Aorta (tissue), 5 donors: ENCODE results near the gene CREB3L2. TPM values are rescaled to one million over a fixed set of nuclear protein-coding genes. Genes with fewer than 3 reads are reported as not detected.

Experiments used
- ATAC-seq: fragments of 200-7000 bp; cut with Tn5 transposase; one replicate; pipeline ENCODE4 v1.9.1; 2022; ENCODE audit warnings: moderate library complexity; ENCODE audit not compliant: low FRiP score
- DNase-seq, 2 donors: peaks; one replicate each; pipeline ENCODE4 v3.0.0-alpha.2; 2020
- H3K27ac ChIP-seq, 2 donors: one replicate each; pipeline ENCODE4 v1.5.1; 2013; ENCODE audit warnings: low read length in 2 of 2, mild to moderate bottlenecking in 2 of 2, moderate library complexity in 2 of 2, control low read depth in 1 of 2, inconsistent platforms in 1 of 2, low read depth in 1 of 2
- H3K27me3 ChIP-seq, 2 donors: one replicate each; pipeline ENCODE4 v1.6.1; 2013; ENCODE audit warnings: control low read depth in 1 of 2, low read length in 1 of 2, mild to moderate bottlenecking in 1 of 2, moderate library complexity in 1 of 2; ENCODE audit not compliant: insufficient read depth in 2 of 2, control insufficient read depth in 1 of 2
- H3K36me3 ChIP-seq, 2 donors: one replicate each; pipeline ENCODE4 v1.6.1; 2013; ENCODE audit warnings: control low read depth in 1 of 2, low read length in 1 of 2, mild to moderate bottlenecking in 1 of 2; ENCODE audit not compliant: insufficient read depth in 2 of 2, control insufficient read depth in 1 of 2
- H3K4me1 ChIP-seq, 2 donors: one replicate each; pipeline ENCODE4 v1.6.1; 2013; ENCODE audit warnings: low read length in 2 of 2, control low read depth in 1 of 2, mild to moderate bottlenecking in 1 of 2, moderate library complexity in 1 of 2; ENCODE audit not compliant: insufficient read depth in 2 of 2, control insufficient read depth in 1 of 2
- H3K4me3 ChIP-seq, 2 donors: one replicate each; pipeline ENCODE4 v1.5.1; 2013; ENCODE audit warnings: low read length in 2 of 2, control low read depth in 1 of 2, mild to moderate bottlenecking in 1 of 2
- H3K9me3 ChIP-seq: one replicate; pipeline ENCODE4 v1.6.1; 2013; ENCODE audit warnings: mild to moderate bottlenecking, low read length; ENCODE audit not compliant: control insufficient read depth
- WGBS, 2 donors: extraction: QIAGEN DNeasy Blood & Tissue Kit; methylation state at CpG; one replicate each; pipeline ENCODE4 v1.1.7; 2013; 5-methylcytosine and 5-hydroxymethylcytosine counted together
- intact Hi-C, 2 donors: fragments of 100-400 bp; cut with DNase I; formaldehyde crosslinking; loops; one replicate each; pipeline versions ENCODE4 v1.14.2 to v1.15.0; 2022
- polyA plus RNA-seq, 2 donors: library from polyadenylated mRNA; stranded (reverse); fragments of 200-250 nt; gene quantifications; one replicate each; pipeline ENCODE4 v1.2.3, GENCODE V29; 2013
- total RNA-seq, 2 donors: library from RNA; stranded (reverse); fragmentation: NEBNext Ultra II Directional; extraction: Animal tissue kit (Norgen Biotek cat#: 25700); gene quantifications; one replicate each; pipeline ENCODE4 v1.2.1, GENCODE V29; 2021
- donor health status: healthy with polysubstance abuse.
- donor health status: Bipolar disorder and iron deficiency.
- donor health status: DM: no; HTN: no; CAD: no.
- donor health status: DM: no; HTN: no; CAD: no.
- donor health status: DM: yes; HTN: yes; CAD: no.

Gene CREB3L2
- total and polyA plus RNA-seq, 4 donors = 10.6 to 165 (median 73.7) TPM

DNA sequence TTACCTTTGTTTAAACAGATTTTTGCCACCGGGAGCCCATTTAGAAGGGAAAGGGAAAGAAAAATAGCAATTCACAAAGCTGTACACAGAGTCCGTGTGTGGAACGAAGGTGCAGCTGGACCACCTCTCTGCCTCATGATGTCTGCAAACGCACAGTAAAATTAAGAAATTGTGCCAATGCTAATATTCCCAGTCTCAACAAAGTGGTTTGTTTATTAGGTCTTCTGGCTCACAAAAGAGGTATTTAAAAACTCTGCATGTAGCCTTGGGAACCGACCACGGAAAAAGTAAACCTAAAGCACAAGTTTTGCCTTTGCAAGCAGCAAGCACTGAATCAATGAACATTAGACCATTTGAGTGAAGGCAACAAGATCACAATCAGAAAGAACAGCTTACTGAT is 57.7 kb downstream of the CREB3L2 start:
- intact Hi-C loops = loop anchor here (5.0 kb wide), 1 partner anchor 38 kb away; no protein-coding TSS in a partner anchor
- peaks cover 16 to 48% of the 10 kb centered on the region in 2 donors for H3K4me1 ChIP-seq
- no peak overlapping the region for H3K27ac ChIP-seq
- H3K9me3 ChIP-seq = no peaks in the 10 kb centered on the region
- H3K36me3 ChIP-seq = no peaks in the 10 kb centered on the region
- WGBS, 2 donors = 2 to 4% methylated on average over 6 of the region's 6 CpGs
- DNase-seq (no peak), ATAC-seq (no peak)
- no peaks in the 10 kb centered on the region for H3K27me3 ChIP-seq
- no peak overlapping the region for H3K4me3 ChIP-seq

DNA sequence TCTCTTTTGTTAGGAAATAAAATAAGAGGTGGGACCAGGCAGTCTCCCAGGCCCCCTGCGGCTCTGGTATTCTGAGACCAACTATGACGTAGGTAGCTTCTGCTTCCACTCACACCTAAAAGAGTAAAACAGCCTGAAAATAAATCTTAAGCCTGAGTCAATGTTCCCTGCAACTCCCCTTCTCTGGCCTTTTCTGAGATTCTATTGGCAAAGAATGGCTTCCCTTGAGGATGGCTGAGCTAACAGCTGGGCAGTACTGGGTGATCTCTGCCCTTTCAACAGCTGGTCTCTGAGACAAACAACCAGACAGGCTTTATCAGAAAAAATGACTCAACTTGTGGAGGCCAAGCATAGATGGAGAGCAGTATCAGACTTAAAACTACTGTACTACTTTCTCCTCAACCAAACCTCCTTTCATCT is 58.7 kb downstream of the CREB3L2 start:
- Histone ChIP-seq H3K4me1 (peaks cover 14 to 38% of the 10 kb centered on the region in 2 donors), H3K36me3 (no peaks in the 10 kb centered on the region), H3K4me3 (no peak overlapping the region), H3K27ac (peak overlapping the region; percentile 86 to 95), H3K27me3 (no peaks in the 10 kb centered on the region), H3K9me3 (no peaks in the 10 kb centered on the region)
- WGBS, 2 donors = 0 to 10% methylated on average over 2 of the region's 2 CpGs
- peak; percentile 86 for ATAC-seq
- peak in 1 of 2 donors; percentile 77 for DNase-seq
- intact Hi-C loops = loop anchor here (2.0 to 5.0 kb wide), 2 partner anchors 39 to 48 kb away; no protein-coding TSS in a partner anchor

DNA sequence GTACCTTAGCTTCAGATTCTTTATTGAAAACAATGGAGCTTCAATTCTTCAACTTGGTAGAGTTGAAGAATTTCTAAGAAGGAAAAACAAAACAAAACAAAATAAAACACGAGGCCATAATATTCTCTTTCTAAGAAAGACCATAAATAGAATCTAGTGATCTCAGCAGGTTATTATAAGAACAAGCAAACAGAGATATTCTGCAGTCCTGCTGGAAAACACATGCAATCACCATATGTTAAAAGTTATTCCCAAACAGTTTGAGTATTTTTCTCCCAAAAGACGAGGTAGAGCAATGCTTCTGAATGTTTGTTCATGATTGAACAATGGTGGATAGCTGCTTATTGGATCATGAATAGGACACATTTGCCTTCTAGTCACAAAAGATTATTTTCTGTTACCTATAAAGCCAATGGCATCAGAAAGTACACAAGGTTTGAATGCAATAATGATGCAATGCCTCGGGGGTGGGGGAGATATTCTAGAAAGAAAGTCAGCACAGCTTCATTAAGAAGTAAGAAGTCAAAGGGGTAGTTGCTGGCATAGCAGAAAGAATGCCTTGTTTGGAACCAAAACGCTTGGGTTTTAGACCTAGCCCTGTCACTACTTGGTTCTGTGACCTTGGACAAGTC is 59.3 kb downstream of the CREB3L2 start:
- intact Hi-C loops = loop anchor here (2.0 to 5.0 kb wide), 2 partner anchors 40 to 48 kb away; no protein-coding TSS in a partner anchor
- WGBS, 2 donors = 8 to 10% methylated on average over 4 of the region's 4 CpGs

DNA sequence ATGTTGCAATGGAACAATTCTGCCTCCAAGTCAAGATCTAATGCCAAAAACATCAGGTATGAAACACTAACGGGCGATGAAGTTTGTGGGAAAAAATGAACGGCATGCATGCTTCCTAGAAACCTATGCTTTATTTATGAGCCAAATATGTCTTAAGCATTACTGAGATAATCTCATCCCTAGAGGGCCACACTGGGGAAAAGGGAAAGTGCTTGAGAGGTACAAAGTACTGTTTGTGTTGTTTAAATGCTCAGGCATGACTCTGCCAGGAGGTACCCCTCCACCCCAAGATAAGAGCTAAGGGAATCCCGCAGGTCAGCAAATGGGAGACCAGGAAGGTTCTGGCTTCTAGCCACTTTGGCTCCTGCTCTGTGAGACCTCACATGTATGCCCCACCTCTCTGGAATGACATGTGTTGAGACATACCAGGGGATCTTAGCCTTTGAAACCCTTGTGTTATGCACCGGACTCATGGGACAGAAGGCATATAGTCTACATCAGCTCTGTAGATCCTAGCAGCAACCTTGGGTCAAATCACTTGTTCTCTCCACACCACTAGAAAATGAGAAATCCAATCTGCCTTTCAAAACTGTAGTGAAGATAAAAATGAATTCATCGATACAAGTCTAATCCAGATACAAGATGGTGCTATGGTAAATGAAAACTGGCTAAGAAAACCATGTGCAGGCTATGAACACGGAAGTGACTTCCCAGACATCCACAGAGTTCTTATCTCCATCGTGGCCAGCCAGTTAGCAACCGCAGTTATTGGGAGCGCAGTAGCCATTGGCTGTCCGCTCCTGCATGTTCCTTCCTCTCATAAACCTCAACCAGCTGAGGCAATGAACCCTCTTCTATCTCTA is 61.0 kb downstream of the CREB3L2 start:
- WGBS, 2 donors = 31 to 37% methylated on average over 11 of the region's 11 CpGs
- peak overlapping the region; percentile 6 to 97 for H3K27ac ChIP-seq
- H3K36me3 ChIP-seq = no peaks in the 10 kb centered on the region
- no peaks in the 10 kb centered on the region for H3K9me3 ChIP-seq
- no peak for DNase-seq
- H3K27me3 ChIP-seq = no peaks in the 10 kb centered on the region
- intact Hi-C loops = loop anchor here (5.0 kb wide), 1 partner anchor 41 kb away; no protein-coding TSS in a partner anchor
- no peak for ATAC-seq
- H3K4me3 ChIP-seq = no peak overlapping the region
- H3K4me1 ChIP-seq = peaks cover 13 to 35% of the 10 kb centered on the region in 2 donors

More for the DNA sequence above, 59.3 kb downstream of the CREB3L2 start:
- Histone ChIP-seq H3K4me1 (peaks cover 11 to 34% of the 10 kb centered on the region in 2 donors), H3K9me3 (no peaks in the 10 kb centered on the region), H3K27me3 (no peaks in the 10 kb centered on the region), H3K27ac (peak overlapping the region; percentile 86 to 95), H3K36me3 (no peaks in the 10 kb centered on the region), H3K4me3 (no peak overlapping the region)
- ATAC-seq (peak; percentile 42), DNase-seq (no peak)

DNA sequence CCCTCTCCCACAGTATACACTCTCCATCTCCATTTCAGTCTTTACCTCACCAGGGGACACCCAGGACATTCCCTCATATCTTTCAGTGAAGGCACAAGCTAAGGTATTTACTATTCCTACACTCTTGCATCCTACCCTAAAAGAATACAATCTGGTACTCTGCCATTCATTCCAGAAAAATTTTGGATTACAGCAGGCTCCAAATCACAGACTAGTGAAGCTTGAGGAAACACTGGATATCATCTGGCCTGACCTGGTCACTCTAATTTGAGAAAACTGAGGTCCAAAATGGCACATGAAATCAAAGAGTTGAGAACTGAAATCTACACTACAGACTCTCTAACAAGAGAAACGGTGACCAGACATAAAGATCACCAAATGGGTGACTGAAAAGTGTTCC is 61.7 kb downstream of the CREB3L2 start:
- Histone ChIP-seq H3K27me3 (no peaks in the 10 kb centered on the region), H3K4me1 (peaks cover 13 to 35% of the 10 kb centered on the region in 2 donors), H3K36me3 (no peaks in the 10 kb centered on the region), H3K27ac (peak overlapping the region; percentile 46 to 55), H3K9me3 (no peaks in the 10 kb centered on the region), H3K4me3 (no peak overlapping the region)
- WGBS, 2 donors = 6 to 18% methylated on average over 1 of the region's 1 CpG
- DNase-seq (no peak), ATAC-seq (no peak)
- intact Hi-C loops = loop anchor here (5.0 kb wide), 1 partner anchor 42 kb away; no protein-coding TSS in a partner anchor

DNA sequence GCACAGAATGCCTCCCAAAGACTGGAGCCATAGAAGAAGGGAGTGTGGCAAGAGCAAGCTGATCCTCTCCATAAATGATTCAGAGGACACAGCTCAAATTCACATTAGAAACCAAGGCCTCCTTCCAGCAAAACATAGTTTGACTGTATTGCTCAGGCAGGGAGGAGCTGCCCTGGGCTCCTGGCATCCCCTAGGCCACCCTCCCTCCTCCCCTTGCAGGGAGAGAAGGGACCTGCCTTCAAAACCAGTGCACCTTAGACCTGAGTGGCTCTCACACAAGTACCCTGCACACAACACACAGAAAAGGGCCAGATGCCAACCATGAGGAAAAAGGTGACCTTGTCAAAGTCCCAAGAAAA is 64.7 kb downstream of the CREB3L2 start:
- Histone ChIP-seq H3K36me3 (no peaks in the 10 kb centered on the region), H3K4me1 (peaks cover 16 to 22% of the 10 kb centered on the region in 2 donors), H3K27ac (peak overlapping the region in 1 of 2 donors; percentile 84), H3K9me3 (no peaks in the 10 kb centered on the region), H3K27me3 (no peaks in the 10 kb centered on the region), H3K4me3 (no peak overlapping the region)
- DNase-seq = no peak
- no peak for ATAC-seq
- intact Hi-C loops = no loop called here

DNA sequence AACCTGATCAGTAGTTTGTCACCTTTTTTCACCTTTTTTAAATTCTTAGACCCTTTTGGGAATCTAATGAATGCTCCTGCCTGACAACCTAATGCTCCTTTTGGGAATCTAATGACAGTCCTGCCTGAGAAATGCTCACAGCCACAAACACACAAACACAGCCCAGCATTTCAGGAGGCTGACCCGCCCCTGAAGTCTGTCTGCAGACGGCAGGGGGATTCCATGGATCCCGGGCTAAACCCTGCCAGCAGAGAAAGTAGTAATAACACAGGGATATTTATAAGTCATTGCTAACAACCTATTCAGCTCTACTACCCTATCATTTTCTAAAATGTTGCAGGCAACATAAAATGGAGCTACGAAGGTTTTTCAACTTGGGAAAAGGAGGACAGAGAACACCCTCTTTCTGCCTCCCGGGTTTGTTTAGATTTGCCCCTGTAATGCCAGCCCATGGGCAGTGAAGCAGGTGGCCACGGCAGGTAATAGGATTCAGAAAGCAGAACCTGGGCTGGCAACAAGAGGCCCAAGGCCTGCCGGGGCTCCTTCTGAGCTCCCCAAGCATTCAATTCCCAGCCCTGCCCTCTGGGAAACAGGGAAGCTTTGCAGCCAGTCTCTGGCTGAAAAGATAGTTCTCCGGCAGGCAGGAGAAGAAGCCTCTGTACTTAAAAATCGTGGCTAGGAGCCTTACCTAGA is 65.2 kb downstream of the CREB3L2 start:
- ATAC-seq (no peak), DNase-seq (no peak)
- no peaks in the 10 kb centered on the region for H3K9me3 ChIP-seq
- H3K27ac ChIP-seq = peak overlapping the region in 1 of 2 donors; percentile 84
- no peaks in the 10 kb centered on the region for H3K36me3 ChIP-seq
- intact Hi-C loops = no loop called here
- H3K4me3 ChIP-seq = no peak overlapping the region
- WGBS, 2 donors = 15 to 21% methylated on average over 9 of the region's 9 CpGs
- H3K27me3 ChIP-seq = no peaks in the 10 kb centered on the region
- H3K4me1 ChIP-seq = peaks cover 16 to 22% of the 10 kb centered on the region in 2 donors

DNA sequence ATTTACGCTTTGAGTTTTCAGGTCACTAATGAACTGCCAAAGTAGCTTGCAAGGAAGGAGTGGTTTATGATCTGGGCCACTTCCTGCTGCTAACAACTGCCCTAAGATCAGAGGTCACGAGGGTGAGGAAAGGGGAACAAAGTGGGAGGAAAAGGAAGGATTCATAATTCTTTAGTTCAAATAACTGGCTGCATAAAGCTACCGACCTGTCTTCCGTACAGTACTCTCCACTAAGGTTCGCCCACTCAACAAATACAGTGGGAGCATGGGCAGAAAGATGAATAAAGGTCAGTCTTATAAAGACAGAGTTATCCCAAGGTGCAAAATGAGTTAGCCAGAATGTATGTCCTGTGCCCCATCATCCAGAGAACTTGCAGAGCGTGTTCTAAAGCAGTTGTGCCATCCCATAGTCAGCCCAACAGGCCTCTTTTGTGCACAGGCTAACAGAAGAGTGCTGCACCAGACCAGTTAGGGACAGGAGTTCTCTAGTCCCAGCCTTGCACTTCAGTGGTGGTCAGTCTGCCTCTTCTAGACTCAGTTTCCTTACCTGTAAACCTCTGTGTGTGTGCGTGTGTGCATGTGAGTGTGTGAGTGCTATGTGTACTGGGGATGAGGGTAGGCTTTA is 65.9 kb downstream of the CREB3L2 start:
- H3K4me3 ChIP-seq = no peak overlapping the region
- intact Hi-C loops = no loop called here
- no peaks in the 10 kb centered on the region for H3K36me3 ChIP-seq
- ATAC-seq (no peak), DNase-seq (no peak)
- H3K27me3 ChIP-seq = no peaks in the 10 kb centered on the region
- peaks cover 13 to 17% of the 10 kb centered on the region in 2 donors for H3K4me1 ChIP-seq
- peak overlapping the region in 1 of 2 donors; percentile 28 for H3K27ac ChIP-seq
- WGBS, 2 donors = 40 to 51% methylated on average over 7 of the region's 7 CpGs
- H3K9me3 ChIP-seq = no peaks in the 10 kb centered on the region
